BJ (cell line): ENCODE results near the gene C11orf97. TPM values are rescaled to one million over a fixed set of nuclear protein-coding genes. Genes with fewer than 3 reads are reported as not detected.

Source experiments
- CTCF ChIA-PET: fragments of 350-600 bp; formaldehyde crosslinking; extraction: SDS; loops from one replicate; lab custom pipeline; 2021; ENCODE audit warnings: antibody characterized with exemption, inconsistent platforms; lab: Yijun Ruan, JAX
- POLR2A ChIA-PET: fragments of 300-600 bp; sonication (Branson Sonifier 250); formaldehyde crosslinking; extraction: SDS; loops from one replicate; lab custom pipeline; 2021; ENCODE audit warnings: antibody characterized with exemption; lab: Charles Lee
- DNase-seq: peaks from one replicate; pipeline ENCODE4 v3.0.0-alpha.2; 2011; ENCODE audit warnings: low read depth
- H3K27me3 ChIP-seq: 2 replicates; pipeline ENCODE4 v1.6.0; 2011; ENCODE audit warnings: low read length; ENCODE audit not compliant: control insufficient read depth, insufficient read depth
- H3K36me3 ChIP-seq: 2 replicates; pipeline ENCODE4 v1.5.1; 2011; ENCODE audit warnings: low read length; ENCODE audit not compliant: control insufficient read depth, insufficient read depth
- H3K4me3 ChIP-seq: 2 replicates; pipeline ENCODE4 v1.5.1; 2011; ENCODE audit warnings: low read depth, mild to moderate bottlenecking, control low read depth, low read length
- polyA plus RNA-seq: library from polyadenylated mRNA; depleted of rRNA; stranded (reverse); fragments of >200 nt; gene quantifications from 2 replicates; pipeline ENCODE4 v1.2.3, GENCODE V29; 2011
- TF ChIP-seq, protein P1 (sequence below): IDR thresholded peaks from 2 replicates; pipeline ENCODE4 v1.5.1; 2011; ENCODE audit warnings: low read depth, mild to moderate bottlenecking, control low read depth, inconsistent platforms, low read length, moderate library complexity; ENCODE audit not compliant: insufficient read depth

C11orf97 gene
- polyA plus RNA-seq, 1 experiment, result not detected

DNA sequence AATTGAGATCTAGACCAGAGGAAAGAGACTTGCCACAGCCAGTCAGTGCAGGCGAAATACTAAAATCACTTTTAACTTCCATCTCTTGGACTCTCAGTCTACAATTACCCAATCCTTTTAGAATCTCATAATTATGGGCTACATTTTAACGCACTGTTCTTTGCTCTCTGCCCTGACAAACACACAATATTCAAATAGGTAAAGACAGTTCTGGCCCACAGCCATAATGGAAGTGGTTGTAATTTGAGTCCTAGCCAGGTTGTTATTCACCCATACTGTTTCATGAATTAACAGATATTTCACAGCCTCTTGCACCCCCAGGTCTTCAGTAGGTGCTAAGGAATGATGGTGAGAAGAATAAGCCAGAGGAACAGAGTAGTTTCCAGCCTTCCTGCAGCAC lies 830 bp downstream of the C11orf97 start:
- ChIA-PET POLR2A (no interaction called here), CTCF (interaction anchor here (0.9 to 2.2 kb wide), 3 partner anchors 8 to 618 kb away, joined by 3 to 8 read pairs (median 7); no protein-coding TSS in a partner anchor)
- no peak for DNase-seq
- Histone ChIP-seq H3K27me3 (no peaks in the 10 kb centered on the region; the same call in none of the 2 replicates), H3K4me3 (no peak overlapping the region), H3K36me3 (no peaks in the 10 kb centered on the region)
- TF ChIP-seq, protein P1, sequence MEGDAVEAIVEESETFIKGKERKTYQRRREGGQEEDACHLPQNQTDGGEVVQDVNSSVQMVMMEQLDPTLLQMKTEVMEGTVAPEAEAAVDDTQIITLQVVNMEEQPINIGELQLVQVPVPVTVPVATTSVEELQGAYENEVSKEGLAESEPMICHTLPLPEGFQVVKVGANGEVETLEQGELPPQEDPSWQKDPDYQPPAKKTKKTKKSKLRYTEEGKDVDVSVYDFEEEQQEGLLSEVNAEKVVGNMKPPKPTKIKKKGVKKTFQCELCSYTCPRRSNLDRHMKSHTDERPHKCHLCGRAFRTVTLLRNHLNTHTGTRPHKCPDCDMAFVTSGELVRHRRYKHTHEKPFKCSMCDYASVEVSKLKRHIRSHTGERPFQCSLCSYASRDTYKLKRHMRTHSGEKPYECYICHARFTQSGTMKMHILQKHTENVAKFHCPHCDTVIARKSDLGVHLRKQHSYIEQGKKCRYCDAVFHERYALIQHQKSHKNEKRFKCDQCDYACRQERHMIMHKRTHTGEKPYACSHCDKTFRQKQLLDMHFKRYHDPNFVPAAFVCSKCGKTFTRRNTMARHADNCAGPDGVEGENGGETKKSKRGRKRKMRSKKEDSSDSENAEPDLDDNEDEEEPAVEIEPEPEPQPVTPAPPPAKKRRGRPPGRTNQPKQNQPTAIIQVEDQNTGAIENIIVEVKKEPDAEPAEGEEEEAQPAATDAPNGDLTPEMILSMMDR, result no peak

GRCh38 chr11:94515398-94515797 lies 3.1 kb downstream of the C11orf97 start:
- H3K27me3 ChIP-seq, result no peaks in the 10 kb centered on the region; the same call in none of the 2 replicates
- no peak overlapping the region for H3K4me3 ChIP-seq
- CTCF ChIA-PET, result interaction anchor here (0.6 to 2.3 kb wide), 3 partner anchors 10 to 620 kb away, joined by 3 to 8 read pairs (median 7); no protein-coding TSS in a partner anchor
- DNase-seq, result no peak
- POLR2A ChIA-PET, result no interaction called here
- TF ChIP-seq, protein P1, result no peak
- H3K36me3 ChIP-seq, result no peaks in the 10 kb centered on the region

GRCh38 chr11:94516725-94517124 lies 4.5 kb downstream of the C11orf97 start:
- Histone ChIP-seq H3K27me3 (no peaks in the 10 kb centered on the region; the same call in none of the 2 replicates), H3K36me3 (no peaks in the 10 kb centered on the region), H3K4me3 (no peak overlapping the region)
- no peak for DNase-seq
- TF ChIP-seq, protein P1, result no peak
- POLR2A ChIA-PET, result no interaction called here
- CTCF ChIA-PET, result interaction anchor here (0.6 to 2.3 kb wide), 8 partner anchors 10 to 621 kb away, joined by 3 to 8 read pairs (median 4); no protein-coding TSS in a partner anchor

- Histone ChIP-seq H3K27me3 (no peaks in the 10 kb centered on the region; the same call in none of the 2 replicates), H3K4me3 (no peak overlapping the region), H3K36me3 (no peaks in the 10 kb centered on the region)
- POLR2A ChIA-PET, result no interaction called here
- CTCF ChIA-PET, result interaction anchor here (1.3 kb wide), 1 partner anchor 50 kb away, joined by 3 read pairs; no protein-coding TSS in a partner anchor
- TF ChIP-seq, protein P1, result no peak
- no peak for DNase-seq
Measured at GRCh38 chr11:94518300-94518699, 6.0 kb downstream of the C11orf97 start.

- POLR2A ChIA-PET, result no interaction called here
- H3K27me3 ChIP-seq, result no peaks in the 10 kb centered on the region; the same call in none of the 2 replicates
- no peaks in the 10 kb centered on the region for H3K36me3 ChIP-seq
- CTCF ChIA-PET, result interaction anchor here (0.5 to 2.4 kb wide), 19 partner anchors 9 to 996 kb away, joined by 3 to 12 read pairs (median 3); partner anchors contain the start of gene FUT4
- TF ChIP-seq, protein P1, result peak; percentile 56
- DNase-seq, result no peak
- no peak overlapping the region for H3K4me3 ChIP-seq
Measured at GRCh38 chr11:94519478-94520084, 7.3 kb downstream of the C11orf97 start.
